LoVo (cell line): Measurements from ENCODE around the gene GALNT9.
"Not testable (repeated sequence)": the region's sequence is repeated elsewhere in the genome, so short reads cannot be mapped to it uniquely, and the experiment has no call there.

Source experiments
- DNase-seq: peaks from one replicate; pipeline ENCODE4 v3.0.0-alpha.2; 2016; ENCODE audit warnings: low spot score

Gene GALNT9

DNA sequence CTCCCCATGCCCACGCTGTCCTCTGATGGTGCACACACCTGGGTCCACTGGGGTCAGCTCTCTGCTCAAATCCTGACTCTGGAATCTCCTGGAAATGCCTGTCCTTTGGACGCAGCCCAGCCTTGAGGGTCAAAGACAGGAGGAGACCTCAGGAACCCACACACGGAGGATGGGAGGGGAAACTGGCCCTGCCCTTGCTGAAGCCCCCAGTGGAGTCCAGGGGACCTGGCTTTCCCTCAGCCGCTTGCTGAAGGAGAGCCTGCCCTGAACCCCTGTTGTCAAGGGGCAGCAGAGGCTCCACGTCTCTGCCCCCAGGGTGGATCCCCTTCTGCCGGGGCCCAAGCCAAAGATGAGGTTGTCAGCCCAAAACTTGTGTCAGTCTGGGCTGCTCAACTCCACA lies 16.9 kb downstream of the GALNT9 start:
- no peak for DNase-seq

DNA sequence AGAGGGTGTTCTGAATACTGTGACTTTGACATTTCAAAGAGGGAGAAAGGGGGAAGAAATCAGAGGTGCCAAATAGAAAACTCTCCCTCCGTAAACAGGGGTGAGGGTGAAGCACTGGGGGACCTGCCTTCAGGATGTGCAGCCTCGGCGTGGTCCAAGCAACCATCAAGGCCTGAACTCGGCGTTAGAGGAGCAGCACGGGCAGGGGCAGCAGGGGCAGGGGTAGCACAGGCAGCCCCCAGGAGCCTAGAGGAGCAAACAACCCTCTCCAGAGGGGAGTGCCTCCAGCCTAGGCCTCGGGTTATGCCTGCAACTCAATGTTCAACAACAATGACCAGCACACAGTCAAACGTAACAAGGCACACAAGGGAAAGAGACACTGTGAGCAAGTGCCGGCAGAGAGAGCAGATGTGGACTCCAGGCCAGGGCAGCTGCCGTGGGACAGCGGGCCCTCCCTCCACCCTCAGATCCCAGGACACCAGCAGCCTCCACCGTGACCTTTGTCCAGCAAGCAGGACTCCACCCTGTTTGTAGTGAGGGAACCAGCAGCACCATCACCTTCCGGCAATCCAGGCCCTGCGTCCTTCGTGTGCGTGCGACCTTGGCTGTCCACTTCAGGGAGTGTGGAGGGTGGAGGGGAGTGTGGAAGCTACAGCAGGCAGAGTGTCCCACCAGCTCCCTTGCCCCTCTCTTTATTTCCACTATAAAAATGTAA lies 18.0 kb downstream of the GALNT9 start:
- no peak for DNase-seq

DNA sequence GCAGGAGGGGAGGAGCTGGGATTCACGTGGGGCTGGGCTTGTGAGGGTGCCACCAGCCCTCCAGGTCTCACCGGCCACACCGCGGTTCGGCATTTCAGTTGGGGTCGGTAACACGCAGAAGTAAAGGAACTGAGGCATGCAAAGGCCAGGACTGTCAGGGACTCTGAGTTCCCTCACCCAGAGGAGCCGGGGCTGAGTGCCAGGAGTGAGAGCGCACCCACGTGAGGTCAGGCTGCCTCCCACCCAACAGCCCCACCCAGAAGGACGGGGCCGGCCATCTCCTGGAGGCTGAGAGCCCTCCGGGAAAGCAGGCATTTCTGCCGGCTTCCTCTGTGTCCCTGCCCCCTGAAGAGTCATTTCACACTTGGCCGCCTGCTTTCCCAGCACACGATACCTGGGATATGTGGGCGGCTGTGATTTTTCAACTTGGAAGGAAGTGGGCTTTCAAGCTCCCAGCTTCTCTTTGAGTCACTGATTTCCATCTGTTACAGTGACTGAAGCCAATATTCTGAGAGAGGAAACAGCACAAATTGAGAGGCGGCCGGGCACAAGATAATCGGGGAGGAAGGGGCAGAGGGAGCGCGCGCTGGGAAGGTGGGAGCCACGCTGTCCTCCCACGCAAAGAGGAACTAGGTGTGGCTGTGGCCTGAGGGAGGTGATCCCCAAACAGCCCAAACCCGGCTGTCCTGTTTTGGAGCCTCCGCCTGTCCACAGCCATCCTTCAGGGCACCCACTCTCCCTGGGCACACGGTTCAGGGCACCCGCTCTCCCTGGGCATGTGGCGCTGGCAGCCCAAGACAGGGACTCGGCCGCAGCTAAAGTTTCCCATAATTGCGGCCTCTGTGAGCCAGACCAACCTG lies 19.0 kb downstream of the GALNT9 start:
- DNase-seq, result no peak

DNA sequence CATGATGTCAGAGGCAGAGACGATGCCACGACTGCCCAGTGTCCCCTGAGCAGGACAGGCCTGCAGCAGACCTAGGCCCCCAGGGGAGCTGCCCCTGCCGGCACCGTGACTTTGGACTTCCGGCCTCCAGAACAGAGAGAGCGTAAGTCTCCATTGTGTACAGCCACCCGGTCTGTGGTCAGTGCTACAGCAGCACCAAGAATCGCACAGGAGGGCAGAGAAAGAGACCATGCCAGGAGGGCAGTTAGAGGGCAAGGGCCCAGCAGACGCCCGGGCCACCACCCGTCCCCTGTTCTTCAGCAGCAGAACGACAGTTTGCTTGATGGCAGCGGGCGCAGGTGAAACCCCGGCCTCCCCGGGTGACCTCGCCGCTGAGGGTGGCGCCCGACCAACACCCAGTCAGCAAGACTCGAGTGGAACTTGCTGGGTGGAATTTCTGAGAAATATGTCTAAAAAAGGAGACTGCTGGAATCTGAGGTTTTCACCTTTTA lies 19.7 kb downstream of the GALNT9 start:
- no peak for DNase-seq

DNA sequence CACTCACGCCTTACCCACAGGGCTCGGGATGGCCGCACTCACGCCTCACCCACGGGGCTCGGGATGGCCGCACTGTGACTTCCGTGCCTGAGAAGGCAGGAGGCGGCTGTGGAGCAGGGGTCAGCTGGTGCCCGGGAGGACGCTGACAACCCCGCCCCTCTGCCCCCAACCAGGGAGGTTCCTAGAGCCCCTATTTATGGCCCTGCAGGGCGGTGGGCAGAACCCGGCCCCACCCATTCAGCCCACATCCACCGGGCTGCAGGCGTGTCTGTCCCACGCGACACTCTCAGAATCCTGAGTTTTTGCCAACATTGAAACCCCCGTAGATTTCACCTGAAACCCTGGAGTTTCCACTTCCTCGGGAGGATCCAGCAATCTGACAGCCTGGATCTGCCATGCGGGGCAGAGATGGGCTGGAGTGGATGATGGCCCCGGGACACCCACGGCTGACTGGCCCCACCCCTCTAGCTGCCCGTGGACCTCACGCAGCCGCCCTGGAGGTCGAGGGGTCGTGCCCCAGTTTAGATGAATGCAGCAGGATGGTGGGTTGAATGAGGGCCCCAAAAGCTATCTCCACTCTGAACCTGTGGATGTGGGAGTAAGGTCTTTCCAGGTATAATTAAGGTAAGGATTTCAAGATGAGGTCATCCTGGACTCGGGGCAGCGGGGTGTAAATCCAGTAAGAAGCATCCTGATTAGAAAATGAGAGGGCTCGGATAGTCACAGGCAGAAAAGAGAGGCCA lies 20.4 kb downstream of the GALNT9 start:
- no peak for DNase-seq

GRCh38 chr12:132307976-132308852 lies 21.2 kb downstream of the GALNT9 start:
- no peak for DNase-seq

DNA sequence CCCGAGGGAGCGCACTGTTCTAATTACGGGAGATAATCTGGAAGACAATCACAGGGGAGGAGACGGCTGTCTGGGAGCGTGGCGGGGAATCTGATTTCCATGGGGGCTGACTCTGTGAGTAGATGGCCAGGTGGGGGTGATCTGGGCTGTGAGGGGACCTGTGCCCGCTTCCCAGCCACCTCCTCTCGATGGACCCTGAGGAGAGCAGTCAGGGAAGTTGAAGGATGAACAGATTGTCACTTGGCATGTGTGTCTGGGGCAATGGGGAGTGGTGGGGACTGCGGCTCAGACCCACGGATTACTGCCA lies 22.6 kb downstream of the GALNT9 start:
- no peak for DNase-seq

- DNase-seq, result no peak
These were observed 23.2 kb downstream of the GALNT9 start for GRCh38 chr12:132305991-132306884.

- DNase-seq, result no peak
These were observed 23.8 kb downstream of the GALNT9 start for GRCh38 chr12:132305560-132305966.

DNA sequence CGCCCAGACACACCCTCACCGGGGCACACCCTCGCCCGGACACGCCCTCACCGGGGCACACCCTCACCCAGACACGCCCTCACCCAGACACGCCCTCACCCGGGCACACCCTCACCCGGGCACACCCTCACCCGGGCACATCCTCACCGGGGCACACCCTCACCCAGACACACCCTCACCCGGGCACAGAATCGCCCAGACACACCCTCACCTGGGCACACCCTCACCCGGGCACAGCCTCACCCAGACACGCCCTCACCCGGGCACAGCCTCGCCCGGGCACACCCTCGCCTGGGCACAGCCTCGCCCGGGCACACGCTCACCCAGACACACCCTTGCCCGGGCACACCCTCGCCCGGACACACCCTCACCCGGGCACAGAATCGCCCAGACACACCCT lies 24.5 kb downstream of the GALNT9 start:
- DNase-seq, result not testable (repeated sequence)

DNA sequence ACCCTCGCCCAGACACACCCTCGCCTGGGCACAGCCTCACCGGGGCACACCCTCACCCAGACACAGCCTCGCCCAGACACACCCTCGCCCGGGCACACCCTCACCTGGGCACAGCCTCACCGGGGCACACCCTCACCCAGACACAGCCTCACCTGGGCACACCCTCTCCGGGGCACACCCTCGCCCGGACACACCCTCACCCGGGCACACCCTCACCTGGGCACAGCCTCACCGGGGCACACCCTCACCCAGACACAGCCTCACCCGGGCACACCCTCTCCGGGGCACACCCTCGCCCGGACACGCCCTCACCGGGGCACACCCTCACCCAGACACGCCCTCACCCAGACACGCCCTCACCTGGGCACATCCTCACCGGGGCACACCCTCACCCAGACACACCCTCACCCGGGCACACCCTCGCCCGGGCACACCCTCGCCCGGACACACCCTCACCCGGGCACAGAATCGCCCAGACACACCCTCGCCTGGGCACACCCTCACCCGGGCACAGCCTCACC lies 25.5 kb downstream of the GALNT9 start:
- not testable (repeated sequence) for DNase-seq

GRCh38 chr12:132302466-132303358 lies 26.7 kb downstream of the GALNT9 start:
- DNase-seq, result no peak

DNA sequence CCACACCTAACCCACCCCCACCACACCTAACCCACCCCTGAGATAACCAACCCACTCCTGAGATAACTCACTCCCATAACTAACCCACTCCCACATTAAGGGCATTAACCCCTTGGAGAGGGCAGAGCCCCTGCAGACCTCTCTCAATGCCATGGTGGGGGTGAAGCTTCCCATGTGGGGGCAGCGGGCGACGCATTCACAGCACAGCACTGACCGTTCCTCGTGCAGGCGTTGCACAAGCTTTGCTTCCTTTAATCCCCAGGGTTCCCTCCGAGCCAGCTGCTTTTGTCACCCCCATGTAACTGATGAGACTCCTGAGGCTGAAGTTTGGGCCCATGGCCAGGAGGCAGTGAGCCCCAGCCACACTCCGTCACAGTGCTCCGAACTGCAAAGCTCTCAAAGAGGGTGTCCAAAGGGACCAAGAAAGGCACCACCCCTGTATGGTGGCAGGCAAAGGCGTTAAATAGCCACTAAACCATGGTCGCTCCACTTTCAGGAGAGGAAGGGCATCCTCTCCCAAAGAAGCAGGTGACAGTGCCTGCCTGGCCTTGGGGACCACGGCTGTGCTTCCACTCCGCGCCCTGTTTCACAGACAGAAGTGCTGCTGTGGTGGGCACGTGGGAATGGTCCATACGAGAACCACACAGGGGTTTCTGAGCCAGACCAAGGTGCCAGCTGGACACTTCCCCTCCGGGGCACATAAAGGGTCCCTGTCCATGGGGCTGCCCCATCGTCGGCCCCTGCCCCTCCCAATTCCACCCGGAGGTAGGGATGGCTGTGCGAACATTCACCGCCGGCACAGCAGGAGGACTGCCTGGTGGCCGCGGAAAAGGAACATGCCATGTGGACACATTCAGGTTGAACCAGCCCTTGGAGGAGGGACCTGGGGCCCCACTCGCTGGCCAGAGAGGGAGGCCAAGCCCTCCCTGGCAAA lies 28.3 kb downstream of the GALNT9 start:
- DNase-seq, result no peak

DNA sequence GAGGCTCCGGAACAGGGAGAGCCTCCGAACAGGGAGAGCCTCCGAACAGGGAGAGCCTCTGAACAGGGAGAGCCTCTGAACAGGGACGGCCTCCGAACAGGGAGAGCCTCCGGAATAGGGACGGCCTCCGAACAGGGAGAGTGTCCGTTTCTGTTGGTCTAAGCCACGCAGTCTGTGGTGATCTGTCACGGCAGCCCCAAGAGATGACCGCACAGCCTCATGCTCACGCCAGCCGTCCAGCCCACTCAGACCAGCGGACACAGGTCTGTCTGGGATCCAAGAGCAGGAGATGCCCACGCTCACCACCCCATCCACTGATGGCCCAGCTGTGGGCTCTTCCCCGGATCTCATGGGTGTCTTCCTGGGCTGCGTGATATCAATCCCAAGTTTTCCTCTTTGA lies 33.3 kb downstream of the GALNT9 start:
- no peak for DNase-seq

- not testable (repeated sequence) for DNase-seq
These were observed 33.8 kb downstream of the GALNT9 start for GRCh38 chr12:132295561-132295960.

DNA sequence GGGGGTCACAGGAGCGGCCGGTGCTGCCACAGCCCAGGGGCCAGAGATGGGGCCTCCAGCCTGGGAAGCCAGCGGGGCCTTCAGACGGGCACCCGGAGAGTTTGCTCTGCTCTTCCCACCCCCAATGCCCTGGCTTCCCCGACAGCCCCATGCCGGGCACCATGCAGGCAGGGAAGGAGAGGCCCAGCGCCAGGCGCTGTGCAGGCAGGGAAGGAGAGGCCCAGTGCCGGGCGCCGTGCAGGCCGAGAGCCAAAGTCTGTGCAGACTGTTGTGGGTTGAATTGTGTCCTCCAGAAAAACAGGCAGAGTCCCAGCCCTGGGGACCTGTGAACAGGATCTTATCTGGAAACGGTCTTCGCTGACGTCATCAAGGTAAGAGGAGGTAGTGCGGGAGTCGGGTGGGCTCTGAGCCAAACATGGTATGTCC lies 34.3 kb downstream of the GALNT9 start:
- DNase-seq, result no peak

- DNase-seq, result no peak
These were observed 35.0 kb downstream of the GALNT9 start for GRCh38 chr12:132294121-132295034.
